GM19397 (cell line): ENCODE data around the gene BRCA1.
"Not testable (repeated sequence)": the region's sequence is repeated elsewhere in the genome, so short reads cannot be mapped to it uniquely, and the experiment has no call there.

Experiments
- ATAC-seq: cut with Tn5 transposase; IDR thresholded peaks from one replicate; pipeline ENCODE4 v1.9.1; 2021; ENCODE audit warnings: mild to moderate bottlenecking, moderate library complexity; ENCODE audit not compliant: unreplicated experiment

BRCA1 gene

DNA sequence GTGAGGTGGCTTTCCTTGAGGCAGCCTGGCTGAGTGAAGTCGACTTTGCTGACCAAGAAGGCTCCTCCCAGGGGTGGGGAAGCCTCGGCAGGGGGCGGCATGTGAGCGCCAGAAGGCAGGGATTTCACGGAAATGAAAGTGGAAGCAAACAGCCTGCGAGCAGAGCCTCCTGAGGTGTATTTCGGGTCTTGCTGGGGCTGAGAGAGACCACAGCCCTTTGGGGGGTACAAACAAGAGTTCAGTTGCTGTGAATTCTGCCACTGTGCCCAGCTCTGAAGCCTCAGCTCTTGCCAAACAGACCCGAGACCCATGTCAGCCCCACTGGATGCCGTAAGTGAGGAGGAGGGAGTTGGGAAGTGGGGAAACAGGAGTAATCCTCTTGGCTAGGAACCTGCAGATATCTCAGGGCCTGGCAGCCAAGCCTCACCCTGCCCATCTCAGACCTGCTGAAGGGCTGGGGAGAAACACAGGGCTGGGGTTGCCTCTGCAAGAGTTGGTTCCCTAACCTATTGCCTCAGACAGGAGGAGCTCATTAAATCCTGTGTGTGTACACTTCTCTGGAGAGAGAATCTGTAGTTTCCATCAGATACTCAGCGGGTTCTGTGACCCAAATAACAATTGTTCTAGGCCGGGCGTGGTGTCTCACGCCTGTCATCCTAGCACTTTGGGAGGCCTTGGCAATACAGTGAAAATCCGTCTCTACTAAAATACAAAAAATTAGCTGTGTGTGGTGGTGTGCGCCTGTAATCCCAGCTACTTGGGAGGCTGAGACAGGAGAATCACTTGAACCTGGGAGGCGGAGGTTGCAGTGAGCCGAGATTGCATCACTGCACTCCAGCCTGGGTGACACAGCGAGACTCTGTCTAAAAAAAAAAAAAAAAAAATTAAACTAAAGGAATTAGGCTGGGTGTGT, 118.3 kb downstream of the BRCA1 start, which contains the start of gene IFI35:
IFI35 (plus strand) TSS at position 146 of the 913 bp plus-strand sequence; CDS start at position 310, 164 bp downstream.
- ATAC-seq, result no peak

DNA sequence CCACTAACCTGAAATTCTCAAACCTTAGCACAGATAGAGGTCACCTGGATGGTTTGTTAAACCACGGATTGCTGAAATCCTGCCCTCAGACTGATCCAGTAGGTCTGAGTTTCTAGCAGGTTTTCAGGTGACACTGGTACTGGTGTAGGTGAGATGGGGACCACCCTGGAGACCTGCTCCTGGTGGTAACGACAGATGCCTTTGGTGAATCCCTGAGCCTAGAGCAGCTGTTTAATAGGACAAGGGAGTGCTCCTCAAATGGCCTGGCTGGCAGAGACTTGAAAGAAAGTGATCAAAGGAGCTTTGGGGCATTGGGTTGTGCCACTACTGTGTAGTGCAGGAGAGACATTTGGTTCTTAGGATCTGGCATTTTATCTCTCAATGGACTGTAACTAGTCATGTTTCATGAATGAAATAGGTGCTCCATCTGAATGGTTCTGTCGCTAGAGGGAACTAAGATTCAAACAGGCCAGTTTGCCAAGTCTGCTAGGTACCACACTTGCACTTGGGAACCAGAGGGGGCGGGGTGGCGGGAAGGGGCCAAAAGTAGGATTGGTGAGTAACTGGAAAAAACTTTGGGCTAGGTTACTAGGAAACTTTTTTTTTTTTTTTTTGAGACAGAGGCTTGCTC, 121.5 kb downstream of the BRCA1 start:
- ATAC-seq, result no peak

- ATAC-seq, result not testable (repeated sequence)
These were observed 124.3 kb downstream of the BRCA1 start for GRCh38 chr17:43000894-43001293.

GRCh38 chr17:42999003-42999525, 126.1 kb downstream of the BRCA1 start:
- no peak for ATAC-seq

DNA sequence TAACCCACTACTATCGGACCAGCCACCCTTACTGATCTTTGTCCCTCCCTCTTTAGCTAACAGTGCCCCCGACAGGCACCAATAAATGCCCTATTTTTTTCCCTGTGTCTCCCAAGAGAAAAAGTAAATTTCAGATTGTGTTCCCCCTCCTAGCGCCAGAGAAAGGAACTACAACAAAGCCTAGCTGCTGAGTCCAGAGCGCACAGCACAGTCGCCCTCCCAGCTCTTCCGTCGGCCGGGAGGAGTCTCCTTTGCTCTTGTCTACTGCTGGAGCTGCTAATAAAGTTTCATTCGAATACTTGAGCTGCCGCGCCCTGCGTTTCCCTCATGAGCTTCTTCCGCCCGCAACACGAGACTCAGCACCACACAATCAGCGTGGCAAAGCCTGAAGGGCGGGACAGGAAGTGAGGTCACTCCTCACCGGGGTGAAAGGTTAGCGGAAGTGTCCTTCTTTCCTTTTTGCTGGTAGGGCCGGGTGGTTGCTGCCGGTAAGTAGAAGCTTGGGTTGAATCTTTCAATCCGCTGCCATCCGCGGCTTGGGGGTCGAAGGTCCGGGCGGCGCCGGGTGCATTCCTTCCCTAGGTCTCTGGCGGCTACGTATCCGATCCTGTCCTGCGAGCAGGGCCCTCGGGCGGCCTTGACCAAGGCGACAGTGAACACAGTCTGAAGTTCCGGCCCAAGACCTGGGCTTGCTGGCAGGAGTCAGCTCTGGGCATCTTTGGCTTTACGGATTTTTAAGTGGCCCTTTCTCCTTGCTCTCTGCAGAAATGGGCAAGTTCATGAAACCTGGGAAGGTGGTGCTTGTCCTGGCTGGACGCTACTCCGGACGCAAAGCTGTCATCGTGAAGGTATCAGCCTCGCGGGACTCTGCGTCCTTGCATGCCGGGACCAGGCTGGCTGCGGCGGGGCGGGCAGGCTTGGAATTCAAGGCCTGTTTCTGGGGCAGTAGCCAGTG, 126.9 kb downstream of the BRCA1 start, which contains the start of gene RPL27:
RPL27 (plus strand) TSS at position 436 of the 955 bp plus-strand sequence; CDS start at position 768, 332 bp downstream.
- peak; percentile 90 for ATAC-seq

- ATAC-seq, result no peak
These were observed 127.7 kb downstream of the BRCA1 start for GRCh38 chr17:42997390-42997983.
